AG09319 (cell line): ENCODE data around the gene TSPAN14.

ENCODE experiments used
- DNase-seq: peaks from one replicate; pipeline ENCODE4 v3.0.0-alpha.2; 2010; ENCODE audit warnings: low read depth; ENCODE audit errors: extremely low read depth
- TF ChIP-seq, protein P1 (sequence below): IDR thresholded peaks from 2 replicates; pipeline ENCODE4 v1.5.1; 2011; ENCODE audit warnings: low read depth, mild to moderate bottlenecking, inconsistent platforms, low read length, moderate library complexity

Gene TSPAN14

GRCh38 chr10:80506836-80507487 lies 52.9 kb downstream of the TSPAN14 start:
- no peak for DNase-seq
- TF ChIP-seq, protein P1, sequence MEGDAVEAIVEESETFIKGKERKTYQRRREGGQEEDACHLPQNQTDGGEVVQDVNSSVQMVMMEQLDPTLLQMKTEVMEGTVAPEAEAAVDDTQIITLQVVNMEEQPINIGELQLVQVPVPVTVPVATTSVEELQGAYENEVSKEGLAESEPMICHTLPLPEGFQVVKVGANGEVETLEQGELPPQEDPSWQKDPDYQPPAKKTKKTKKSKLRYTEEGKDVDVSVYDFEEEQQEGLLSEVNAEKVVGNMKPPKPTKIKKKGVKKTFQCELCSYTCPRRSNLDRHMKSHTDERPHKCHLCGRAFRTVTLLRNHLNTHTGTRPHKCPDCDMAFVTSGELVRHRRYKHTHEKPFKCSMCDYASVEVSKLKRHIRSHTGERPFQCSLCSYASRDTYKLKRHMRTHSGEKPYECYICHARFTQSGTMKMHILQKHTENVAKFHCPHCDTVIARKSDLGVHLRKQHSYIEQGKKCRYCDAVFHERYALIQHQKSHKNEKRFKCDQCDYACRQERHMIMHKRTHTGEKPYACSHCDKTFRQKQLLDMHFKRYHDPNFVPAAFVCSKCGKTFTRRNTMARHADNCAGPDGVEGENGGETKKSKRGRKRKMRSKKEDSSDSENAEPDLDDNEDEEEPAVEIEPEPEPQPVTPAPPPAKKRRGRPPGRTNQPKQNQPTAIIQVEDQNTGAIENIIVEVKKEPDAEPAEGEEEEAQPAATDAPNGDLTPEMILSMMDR: no peak

- TF ChIP-seq, protein P1: no peak
Observed at GRCh38 chr10:80509108-80509402, 54.9 kb downstream of the TSPAN14 start.

DNA sequence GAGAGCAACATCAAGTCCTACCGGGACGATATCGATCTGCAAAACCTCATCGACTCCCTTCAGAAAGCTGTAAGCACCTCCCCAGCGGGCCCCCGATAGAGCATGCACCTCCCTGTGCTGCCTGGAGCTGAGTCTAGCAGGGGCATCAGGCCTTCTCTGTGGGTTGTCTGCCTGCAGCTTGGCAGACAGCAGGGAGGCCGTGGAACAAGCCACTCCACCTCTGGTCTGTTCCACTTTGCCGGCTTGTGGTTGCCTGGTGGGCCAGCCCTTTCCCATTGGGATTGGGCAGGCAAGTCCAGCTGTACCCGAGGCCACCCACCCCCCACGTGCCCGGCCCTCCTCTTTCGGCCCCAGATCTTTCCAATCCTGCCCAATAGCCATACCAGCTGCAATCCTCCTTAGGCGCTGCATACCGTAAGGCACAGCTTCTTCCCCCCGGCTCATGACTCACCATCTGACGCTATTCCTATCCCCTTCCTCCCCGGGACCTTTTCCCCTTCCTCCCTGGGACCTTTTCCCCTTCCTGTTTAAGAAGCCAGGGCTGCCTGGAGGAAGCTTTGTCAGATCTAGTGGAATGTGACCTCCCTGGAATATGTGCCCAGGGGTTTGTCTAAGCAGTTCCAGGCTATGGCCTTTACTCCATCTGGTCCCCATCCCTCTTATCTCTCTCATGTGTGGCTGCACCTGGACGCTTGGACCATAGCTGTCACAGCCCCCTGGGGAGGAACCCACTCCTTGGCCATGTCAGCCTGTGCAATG lies 55.5 kb downstream of the TSPAN14 start:
- no peak for DNase-seq
- TF ChIP-seq, protein P1: no peak

More at GRCh38 chr10:80509108-80509402, 54.9 kb downstream of the TSPAN14 start:
- no peak for DNase-seq

GRCh38 chr10:80512031-80512526 lies 58.0 kb downstream of the TSPAN14 start:
- no peak for DNase-seq
- TF ChIP-seq, protein P1: no peak

DNA sequence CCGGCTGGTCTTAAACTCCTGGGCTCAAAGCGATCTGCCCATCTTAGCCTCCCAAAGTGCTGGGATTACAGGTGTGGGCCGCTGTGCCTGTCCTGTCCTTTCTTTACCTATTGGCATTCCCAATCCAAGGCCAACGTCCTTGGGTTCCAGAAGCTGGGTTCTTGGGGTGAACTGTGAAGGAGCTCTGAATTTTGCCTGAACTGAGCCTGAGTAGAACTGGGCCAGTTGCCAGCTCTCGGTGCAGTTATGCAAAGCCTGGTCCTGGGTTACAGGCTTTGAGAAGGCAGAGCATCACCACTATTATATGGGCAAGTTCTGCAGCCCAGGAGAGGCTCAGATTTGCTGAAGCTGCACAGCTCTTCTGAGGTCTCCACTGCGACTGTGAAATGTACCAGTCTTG lies 59.0 kb downstream of the TSPAN14 start:
- TF ChIP-seq, protein P1: no peak
- no peak for DNase-seq

DNA sequence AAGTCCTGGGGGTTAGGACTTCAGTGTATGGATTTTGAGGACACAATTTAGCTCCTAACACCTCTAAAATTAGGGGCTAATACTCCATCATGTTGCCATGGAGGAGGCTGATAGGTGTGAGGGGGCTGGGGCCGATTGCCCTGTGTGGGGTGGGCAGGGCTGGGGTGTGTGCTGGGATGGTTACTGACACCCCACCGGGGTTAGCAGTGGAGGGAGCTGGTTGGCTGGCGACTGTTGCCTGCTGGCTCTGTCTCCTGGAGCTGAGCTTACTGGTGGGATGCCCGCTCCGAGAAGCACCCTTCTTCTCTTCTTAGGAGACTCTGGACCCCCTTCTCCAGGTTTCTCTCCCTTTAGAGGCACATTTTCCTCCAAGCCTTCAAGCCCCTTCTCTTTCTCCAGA lies 61.4 kb downstream of the TSPAN14 start:
- DNase-seq: no peak
- TF ChIP-seq, protein P1: no peak

DNA sequence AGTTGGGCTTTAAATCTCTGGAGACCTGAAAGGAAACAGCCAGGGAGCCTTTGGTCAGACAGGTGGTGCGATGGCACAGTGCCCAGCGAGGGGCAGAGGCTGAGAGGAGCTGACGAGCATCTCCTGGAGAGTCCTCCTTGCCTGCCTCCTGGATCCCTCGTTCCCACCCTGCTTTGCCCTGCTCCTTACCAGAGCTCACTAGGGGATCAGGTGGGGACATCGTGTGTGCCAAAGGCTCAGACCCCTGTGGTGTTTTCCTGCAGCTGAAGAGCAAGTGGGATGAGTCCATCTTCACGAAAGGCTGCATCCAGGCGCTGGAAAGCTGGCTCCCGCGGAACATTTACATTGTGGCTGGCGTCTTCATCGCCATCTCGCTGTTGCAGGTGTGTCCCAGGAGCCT lies 61.8 kb downstream of the TSPAN14 start:
- TF ChIP-seq, protein P1: no peak
- no peak for DNase-seq
